ENCODE data around the gene SLCO2B1. TPM values are rescaled to one million over a fixed set of nuclear protein-coding genes. Genes with fewer than 3 reads are reported as not detected.

SLCO2B1 gene
- total RNA-seq, 4 donors from 2014 or later, result 50.4 to 160 (median 66.3) TPM

GRCh38 chr11:75167617-75168016, 16.7 kb downstream of the SLCO2B1 start:
- Histone ChIP-seq H3K36me3 (peaks cover 0 to 9% (median 0%) of the 10 kb centered on the region in 3 donors), H3K9me3 (no peaks in the 10 kb centered on the region), H3K4me1 (peaks cover 0 to 3% (median 0%) of the 10 kb centered on the region in 4 donors), H3K27ac (no peak overlapping the region), H3K27me3 (no peaks in the 10 kb centered on the region), H3K4me3 (no peak overlapping the region)
- no peak for TF ChIP-seq POLR2A (IDR thresholded peaks at IDR 0.05)
- TF ChIP-seq EP300 (IDR thresholded peaks at IDR 0.05), result no peak
- TF ChIP-seq CTCF (IDR thresholded peaks at IDR 0.05), result no peak
- DNase-seq (ENCODE audit: low spot score in 2 of 2), result no peak
- 56 to 64% methylated on average over 3 of the region's 3 CpGs for whole genome bisulfite sequencing, 2 donors

GRCh38 chr11:75169101-75169885, 18.4 kb downstream of the SLCO2B1 start:
- DNase-seq (ENCODE audit: low spot score in 2 of 2), result no peak
- peaks cover 0 to 9% (median 0%) of the 10 kb centered on the region in 3 donors for H3K36me3 ChIP-seq
- no peaks in the 10 kb centered on the region for H3K27me3 ChIP-seq
- peak overlapping the region in 1 of 4 donors; percentile 26 for H3K27ac ChIP-seq
- 81 to 84% methylated on average over 12 to 13 of the region's 13 CpGs for WGBS, 2 donors
- no peaks in the 10 kb centered on the region for H3K9me3 ChIP-seq
- H3K4me1 ChIP-seq, result peaks cover 0 to 3% (median 0%) of the 10 kb centered on the region in 4 donors
- TF ChIP-seq CTCF (IDR thresholded peaks at IDR 0.05) (no peak), EP300 (IDR thresholded peaks at IDR 0.05) (no peak), POLR2A (IDR thresholded peaks at IDR 0.05) (no peak)
- H3K4me3 ChIP-seq, result no peak overlapping the region

- TF ChIP-seq CTCF (IDR thresholded peaks at IDR 0.05) (no peak), POLR2A (IDR thresholded peaks at IDR 0.05) (no peak), EP300 (IDR thresholded peaks at IDR 0.05) (no peak)
- Histone ChIP-seq H3K36me3 (peaks cover 0 to 9% (median 0%) of the 10 kb centered on the region in 3 donors), H3K4me1 (peaks cover 0 to 9% (median 1%) of the 10 kb centered on the region in 4 donors), H3K4me3 (no peak overlapping the region), H3K9me3 (no peaks in the 10 kb centered on the region), H3K27me3 (no peaks in the 10 kb centered on the region), H3K27ac (no peak overlapping the region)
- DNase-seq (ENCODE audit: low spot score in 2 of 2), result no peak
- 62 to 64% methylated on average over 18 of the region's 18 CpGs for WGBS, 2 donors
Measured at GRCh38 chr11:75170516-75171201, 19.8 kb downstream of the SLCO2B1 start.

- no peak for DNase-seq (ENCODE audit: low spot score in 2 of 2)
- TF ChIP-seq POLR2A (IDR thresholded peaks at IDR 0.05) (no peak), CTCF (IDR thresholded peaks at IDR 0.05) (no peak), EP300 (IDR thresholded peaks at IDR 0.05) (no peak)
- Histone ChIP-seq H3K4me1 (peaks cover 0 to 9% (median 1%) of the 10 kb centered on the region in 4 donors), H3K4me3 (no peak overlapping the region), H3K36me3 (peaks cover 0 to 9% (median 0%) of the 10 kb centered on the region in 3 donors), H3K9me3 (no peaks in the 10 kb centered on the region), H3K27ac (peak overlapping the region in 2 of 4 donors; percentile 75), H3K27me3 (no peaks in the 10 kb centered on the region)
- WGBS, 2 donors, result 87 to 89% methylated on average over 6 to 7 of the region's 7 CpGs
Measured at GRCh38 chr11:75173336-75173735, 22.4 kb downstream of the SLCO2B1 start.

Measured in tibial nerve (tissue), 4 donors.